ENCODE data around the gene PTPRM.

DNA sequence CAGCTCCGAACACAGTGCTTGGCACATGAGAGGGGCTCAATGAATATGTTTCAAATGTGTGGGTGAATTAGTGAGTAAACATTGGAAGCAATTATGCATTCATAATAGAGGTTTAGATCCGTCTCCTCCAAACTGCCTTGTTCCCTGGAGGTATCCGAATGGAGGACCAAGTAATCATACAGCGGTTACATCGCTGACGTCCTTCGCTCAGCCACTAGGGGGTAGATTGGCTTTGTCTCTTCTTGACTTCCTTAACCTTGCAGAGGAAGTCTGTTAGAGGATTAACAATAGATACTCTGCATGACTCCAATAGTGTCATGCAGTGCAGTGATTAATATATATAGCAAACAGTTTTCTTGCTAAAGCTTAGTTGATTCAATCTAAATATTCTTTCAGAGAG, 517.0 kb downstream of the PTPRM start:
- TF ChIP-seq, protein P1, sequence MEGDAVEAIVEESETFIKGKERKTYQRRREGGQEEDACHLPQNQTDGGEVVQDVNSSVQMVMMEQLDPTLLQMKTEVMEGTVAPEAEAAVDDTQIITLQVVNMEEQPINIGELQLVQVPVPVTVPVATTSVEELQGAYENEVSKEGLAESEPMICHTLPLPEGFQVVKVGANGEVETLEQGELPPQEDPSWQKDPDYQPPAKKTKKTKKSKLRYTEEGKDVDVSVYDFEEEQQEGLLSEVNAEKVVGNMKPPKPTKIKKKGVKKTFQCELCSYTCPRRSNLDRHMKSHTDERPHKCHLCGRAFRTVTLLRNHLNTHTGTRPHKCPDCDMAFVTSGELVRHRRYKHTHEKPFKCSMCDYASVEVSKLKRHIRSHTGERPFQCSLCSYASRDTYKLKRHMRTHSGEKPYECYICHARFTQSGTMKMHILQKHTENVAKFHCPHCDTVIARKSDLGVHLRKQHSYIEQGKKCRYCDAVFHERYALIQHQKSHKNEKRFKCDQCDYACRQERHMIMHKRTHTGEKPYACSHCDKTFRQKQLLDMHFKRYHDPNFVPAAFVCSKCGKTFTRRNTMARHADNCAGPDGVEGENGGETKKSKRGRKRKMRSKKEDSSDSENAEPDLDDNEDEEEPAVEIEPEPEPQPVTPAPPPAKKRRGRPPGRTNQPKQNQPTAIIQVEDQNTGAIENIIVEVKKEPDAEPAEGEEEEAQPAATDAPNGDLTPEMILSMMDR (IDR thresholded peaks at IDR 0.05), result peak; percentile 29 to 65 (median 56)
- no peak for TF ChIP-seq POLR2A (IDR thresholded peaks at IDR 0.05)
